DND-41 (cell line): ENCODE measurements around the gene STK32C.
"Not testable (repeated sequence)": the region's sequence is repeated elsewhere in the genome, so short reads cannot be mapped to it uniquely, and the experiment has no call there.

Experiments used
- CTCF ChIP-seq: IDR thresholded peaks from 2 replicates; pipeline ENCODE4 v1.5.1; 2012; ENCODE audit warnings: borderline replicate concordance, low read length, moderate library complexity, mild to moderate bottlenecking; ENCODE audit not compliant: poor library complexity, severe bottlenecking; ENCODE audit errors: extremely low read depth
- EZH2 ChIP-seq: IDR thresholded peaks from 3 replicates; pipeline ENCODE4 v1.6.1; 2012; ENCODE audit warnings: borderline replicate concordance, low read depth, mild to moderate bottlenecking, moderate library complexity, low read length, inconsistent platforms; ENCODE audit not compliant: severe bottlenecking

GRCh38 chr10:132295481-132295880 is 12.3 kb downstream of the STK32C start:
- not testable (repeated sequence) for TF ChIP-seq CTCF, EZH2
